H1 (cell line): ENCODE measurements around the gene KLHL1. TPM values are rescaled to one million over a fixed set of nuclear protein-coding genes. Genes with fewer than 3 reads are reported as not detected.

Experiments used
- ATF2 ChIP-seq: IDR thresholded peaks from 2 replicates; pipeline ENCODE4 v1.6.1; 2012; ENCODE audit warnings: low read length, inconsistent platforms
- BRCA1 ChIP-seq: IDR thresholded peaks from 2 replicates; pipeline ENCODE4 v1.6.1; 2012; ENCODE audit warnings: low read depth, low read length, improper control_type of control experiment
- POU5F1 ChIP-seq: IDR thresholded peaks from 2 replicates; pipeline ENCODE4 v1.6.1; 2011; ENCODE audit warnings: low read depth, mild to moderate bottlenecking, low read length, moderate library complexity
- polyA plus RNA-seq, 7 experiments: library from polyadenylated mRNA; depleted of rRNA in 3 of 7; stranded (reverse) in 5 of 7; unstranded in 2 of 7; fragments of >200 nt in 5 of 7; fragments of 200-250 nt in 2 of 7; gene quantifications; 1 replicate in 5 of 7; 2 replicates in 1 of 7; 4 replicates in 1 of 7; pipeline versions ENCODE4 v1.2.1 to v1.2.3, GENCODE V29; 2011 to 2013; ENCODE audit warnings: missing spikeins in 2 of 7, mixed read lengths in 2 of 7
- total RNA-seq: library from RNA; stranded (reverse); fragmentation: NEBNext Ultra II Directional; extraction: Animal tissue kit (Norgen Biotek cat#: 25700); gene quantifications from 2 replicates; pipeline ENCODE4 v1.2.1, GENCODE V29; 2021

KLHL1 gene
- total and polyA plus RNA-seq, 2 of the 8 experiments (the other 6 are each of a cell fraction or from before 2014, with no cell fraction given): not detected

GRCh38 chr13:69882451-69882850 is 225.8 kb downstream of the KLHL1 start (continued):
- no peak for TF ChIP-seq ATF2
- TF ChIP-seq BRCA1: no peak
- no peak for TF ChIP-seq POU5F1
